ENCODE results near the gene C10orf62. TPM values are rescaled to one million over a fixed set of nuclear protein-coding genes. Genes with fewer than 3 reads are reported as not detected.

The C10orf62 gene
- total RNA-seq, 1 donor from 2014 or later: 0.34 TPM

GRCh38 chr10:97593421-97593820 lies 3.9 kb downstream of the C10orf62 start:
- TF ChIP-seq, protein P1, sequence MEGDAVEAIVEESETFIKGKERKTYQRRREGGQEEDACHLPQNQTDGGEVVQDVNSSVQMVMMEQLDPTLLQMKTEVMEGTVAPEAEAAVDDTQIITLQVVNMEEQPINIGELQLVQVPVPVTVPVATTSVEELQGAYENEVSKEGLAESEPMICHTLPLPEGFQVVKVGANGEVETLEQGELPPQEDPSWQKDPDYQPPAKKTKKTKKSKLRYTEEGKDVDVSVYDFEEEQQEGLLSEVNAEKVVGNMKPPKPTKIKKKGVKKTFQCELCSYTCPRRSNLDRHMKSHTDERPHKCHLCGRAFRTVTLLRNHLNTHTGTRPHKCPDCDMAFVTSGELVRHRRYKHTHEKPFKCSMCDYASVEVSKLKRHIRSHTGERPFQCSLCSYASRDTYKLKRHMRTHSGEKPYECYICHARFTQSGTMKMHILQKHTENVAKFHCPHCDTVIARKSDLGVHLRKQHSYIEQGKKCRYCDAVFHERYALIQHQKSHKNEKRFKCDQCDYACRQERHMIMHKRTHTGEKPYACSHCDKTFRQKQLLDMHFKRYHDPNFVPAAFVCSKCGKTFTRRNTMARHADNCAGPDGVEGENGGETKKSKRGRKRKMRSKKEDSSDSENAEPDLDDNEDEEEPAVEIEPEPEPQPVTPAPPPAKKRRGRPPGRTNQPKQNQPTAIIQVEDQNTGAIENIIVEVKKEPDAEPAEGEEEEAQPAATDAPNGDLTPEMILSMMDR (conservative IDR thresholded peaks at IDR 0.05): no peak
- Mint-ChIP-seq H3K4me3 (no peak overlapping the region), H3K27me3 (no peaks in the 10 kb centered on the region), H3K9me3 (no peaks in the 10 kb centered on the region), H3K4me1 (ENCODE audit: unreplicated experiment) (no peaks in the 10 kb centered on the region), H3K36me3 (no peaks in the 10 kb centered on the region), H3K27ac (no peak overlapping the region)
- no peak for DNase-seq (ENCODE audit: extremely low spot score, unreplicated experiment)

- Mint-ChIP-seq H3K27me3 (no peaks in the 10 kb centered on the region), H3K27ac (peak overlapping the region; percentile 2), H3K36me3 (no peaks in the 10 kb centered on the region), H3K4me1 (ENCODE audit: unreplicated experiment) (no peaks in the 10 kb centered on the region), H3K9me3 (no peaks in the 10 kb centered on the region), H3K4me3 (no peak overlapping the region)
- TF ChIP-seq, protein P1 (conservative IDR thresholded peaks at IDR 0.05): no peak
- DNase-seq (ENCODE audit: extremely low spot score, unreplicated experiment): no peak
Observed at GRCh38 chr10:97596101-97597082, 6.9 kb downstream of the C10orf62 start.

GRCh38 chr10:97597778-97598177 lies 8.3 kb downstream of the C10orf62 start:
- no peaks in the 10 kb centered on the region for H3K36me3 Mint-ChIP-seq
- no peaks in the 10 kb centered on the region for H3K27me3 Mint-ChIP-seq
- no peaks in the 10 kb centered on the region for H3K4me1 Mint-ChIP-seq (ENCODE audit: unreplicated experiment)
- peak overlapping the region; percentile 21 for H3K27ac Mint-ChIP-seq
- no peak for DNase-seq (ENCODE audit: extremely low spot score, unreplicated experiment)
- TF ChIP-seq, protein P1 (conservative IDR thresholded peaks at IDR 0.05): no peak
- no peaks in the 10 kb centered on the region for H3K9me3 Mint-ChIP-seq
- H3K4me3 Mint-ChIP-seq: no peak overlapping the region

- Mint-ChIP-seq H3K27me3 (no peaks in the 10 kb centered on the region), H3K4me3 (no peak overlapping the region), H3K36me3 (no peaks in the 10 kb centered on the region), H3K4me1 (ENCODE audit: unreplicated experiment) (no peaks in the 10 kb centered on the region), H3K27ac (peak overlapping the region; percentile 48), H3K9me3 (no peaks in the 10 kb centered on the region)
- no peak for DNase-seq (ENCODE audit: extremely low spot score, unreplicated experiment)
- TF ChIP-seq, protein P1 (conservative IDR thresholded peaks at IDR 0.05): no peak
Observed at GRCh38 chr10:97598407-97599271, 9.1 kb downstream of the C10orf62 start.

- no peaks in the 10 kb centered on the region for H3K4me1 Mint-ChIP-seq (ENCODE audit: unreplicated experiment)
- H3K27me3 Mint-ChIP-seq: no peaks in the 10 kb centered on the region
Observed at GRCh38 chr10:97599272-97599619, 9.7 kb downstream of the C10orf62 start.

More at GRCh38 chr10:97599272-97599619, 9.7 kb downstream of the C10orf62 start:
- Mint-ChIP-seq H3K9me3 (no peaks in the 10 kb centered on the region), H3K4me3 (no peak overlapping the region), H3K36me3 (no peaks in the 10 kb centered on the region), H3K27ac (peak overlapping the region; percentile 48)
- TF ChIP-seq, protein P1 (conservative IDR thresholded peaks at IDR 0.05): no peak
- no peak for DNase-seq (ENCODE audit: extremely low spot score, unreplicated experiment)
